ENCODE data around the gene GFY. TPM values are rescaled to one million over a fixed set of nuclear protein-coding genes. Genes with fewer than 3 reads are reported as not detected.

The GFY gene, protein sequence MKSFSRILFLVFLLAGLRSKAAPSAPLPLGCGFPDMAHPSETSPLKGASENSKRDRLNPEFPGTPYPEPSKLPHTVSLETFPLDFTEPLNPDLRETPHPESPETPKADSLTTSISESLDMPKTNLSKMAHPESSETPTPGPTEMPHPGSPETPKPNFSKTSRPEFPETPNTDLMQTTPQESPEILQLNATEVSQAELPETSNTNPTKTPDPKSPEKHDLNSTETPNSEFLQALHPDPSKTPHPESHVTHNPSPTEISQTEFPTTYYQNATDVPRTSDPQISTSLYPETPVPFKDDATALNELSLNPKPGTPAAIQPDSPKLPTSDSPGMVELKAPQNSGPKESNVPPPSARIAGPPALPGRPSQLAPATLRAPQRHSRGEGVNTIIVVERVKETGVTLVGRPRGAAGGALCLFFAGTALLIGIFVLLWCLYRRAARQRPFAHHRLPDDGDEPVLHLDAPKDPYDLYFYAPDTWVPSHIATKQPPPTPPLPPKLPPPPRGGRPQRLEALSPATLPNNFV
- not detected for total RNA-seq

DNA sequence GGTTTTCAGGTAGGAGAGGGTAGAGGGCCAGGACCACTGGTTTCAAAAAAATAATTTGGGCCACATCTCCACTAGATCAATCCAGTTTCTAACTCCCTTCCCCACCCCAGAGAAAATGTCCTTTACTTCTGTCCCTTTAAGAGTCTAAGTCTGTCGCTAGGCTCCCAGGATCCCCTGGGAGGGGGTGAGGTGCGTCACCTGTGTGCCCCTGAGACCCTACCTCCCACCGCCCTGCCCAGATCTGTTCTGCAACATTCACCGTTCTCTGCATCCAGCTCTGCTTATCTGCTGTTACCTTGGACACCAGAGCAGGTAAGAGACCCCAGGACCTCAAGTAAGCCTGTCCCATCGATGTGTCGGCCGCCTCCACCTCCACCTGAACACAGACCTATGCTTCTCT, at the start of gene GFY:
Gene GFY (plus strand): TSS at position 211 of the 400 bp plus-strand sequence. CDS start 1,043 bp downstream, outside the sequence.
- TF ChIP-seq, protein P1, sequence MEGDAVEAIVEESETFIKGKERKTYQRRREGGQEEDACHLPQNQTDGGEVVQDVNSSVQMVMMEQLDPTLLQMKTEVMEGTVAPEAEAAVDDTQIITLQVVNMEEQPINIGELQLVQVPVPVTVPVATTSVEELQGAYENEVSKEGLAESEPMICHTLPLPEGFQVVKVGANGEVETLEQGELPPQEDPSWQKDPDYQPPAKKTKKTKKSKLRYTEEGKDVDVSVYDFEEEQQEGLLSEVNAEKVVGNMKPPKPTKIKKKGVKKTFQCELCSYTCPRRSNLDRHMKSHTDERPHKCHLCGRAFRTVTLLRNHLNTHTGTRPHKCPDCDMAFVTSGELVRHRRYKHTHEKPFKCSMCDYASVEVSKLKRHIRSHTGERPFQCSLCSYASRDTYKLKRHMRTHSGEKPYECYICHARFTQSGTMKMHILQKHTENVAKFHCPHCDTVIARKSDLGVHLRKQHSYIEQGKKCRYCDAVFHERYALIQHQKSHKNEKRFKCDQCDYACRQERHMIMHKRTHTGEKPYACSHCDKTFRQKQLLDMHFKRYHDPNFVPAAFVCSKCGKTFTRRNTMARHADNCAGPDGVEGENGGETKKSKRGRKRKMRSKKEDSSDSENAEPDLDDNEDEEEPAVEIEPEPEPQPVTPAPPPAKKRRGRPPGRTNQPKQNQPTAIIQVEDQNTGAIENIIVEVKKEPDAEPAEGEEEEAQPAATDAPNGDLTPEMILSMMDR (IDR thresholded peaks at IDR 0.05; ENCODE audit: low read depth), result no peak

DNA sequence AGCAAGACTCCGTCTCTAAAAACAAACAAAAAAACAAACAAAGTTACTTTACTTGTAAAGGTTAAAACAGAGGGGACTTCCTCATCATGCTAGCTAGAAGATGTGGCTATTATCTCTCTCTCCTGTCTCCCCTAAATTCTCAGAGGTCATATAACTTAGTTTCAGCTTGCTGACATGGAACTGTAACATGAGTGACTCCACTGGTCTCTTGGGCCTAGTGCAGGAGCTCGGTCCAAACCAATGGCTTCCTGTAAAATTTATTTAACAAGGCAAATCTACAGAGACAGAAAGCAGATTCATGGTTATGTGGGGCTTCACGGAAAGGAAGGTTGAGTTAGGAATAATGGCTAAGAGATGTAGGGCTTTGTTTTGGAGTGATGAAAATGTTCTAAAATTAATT, 46.7 kb upstream of the GFY start:
- TF ChIP-seq, protein P1 (IDR thresholded peaks at IDR 0.05; ENCODE audit: low read depth), result no peak

DNA sequence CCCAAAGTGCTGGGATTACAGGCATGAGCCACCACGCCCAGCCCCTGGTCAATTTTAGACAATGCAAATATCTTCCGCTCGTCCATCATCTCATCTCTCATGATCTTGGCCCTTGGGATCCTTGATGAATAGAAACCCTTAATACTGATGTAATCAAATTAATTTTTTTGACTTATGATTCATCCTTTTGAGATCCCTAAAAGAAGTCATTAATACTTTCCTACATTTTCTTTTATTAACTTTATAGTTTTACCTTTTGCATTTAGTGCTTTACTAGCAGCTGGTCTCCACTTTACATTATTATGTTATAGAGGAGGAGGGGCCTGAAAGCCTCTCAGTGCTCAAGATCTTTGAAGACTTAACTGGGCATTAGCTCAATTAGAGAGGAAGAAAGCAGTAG, 44.8 kb upstream of the GFY start:
- TF ChIP-seq, protein P1 (IDR thresholded peaks at IDR 0.05; ENCODE audit: low read depth), result no peak

- TF ChIP-seq, protein P1 (IDR thresholded peaks at IDR 0.05; ENCODE audit: low read depth), result no peak
These were observed 42.5 kb upstream of the GFY start for GRCh38 chr19:49382639-49383038.

DNA sequence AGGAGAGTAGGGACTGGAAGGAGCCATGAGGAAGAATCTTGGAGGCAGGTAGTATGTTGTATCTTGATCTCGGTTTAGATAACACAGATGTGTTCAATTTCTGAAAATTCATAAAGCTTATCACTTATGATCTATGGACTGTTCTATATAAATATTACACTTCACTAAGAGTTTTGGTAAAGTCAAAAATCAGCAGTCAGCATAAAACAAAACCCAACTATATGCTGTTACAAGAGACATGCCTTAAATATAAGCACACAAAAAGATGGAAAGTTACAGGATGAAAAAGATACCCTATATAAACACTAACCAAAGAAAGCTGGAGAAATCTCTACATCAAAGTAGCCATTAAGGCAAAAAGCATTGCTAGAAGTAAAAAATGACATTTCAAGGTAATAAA, 41.6 kb upstream of the GFY start:
- TF ChIP-seq, protein P1 (IDR thresholded peaks at IDR 0.05; ENCODE audit: low read depth), result no peak

DNA sequence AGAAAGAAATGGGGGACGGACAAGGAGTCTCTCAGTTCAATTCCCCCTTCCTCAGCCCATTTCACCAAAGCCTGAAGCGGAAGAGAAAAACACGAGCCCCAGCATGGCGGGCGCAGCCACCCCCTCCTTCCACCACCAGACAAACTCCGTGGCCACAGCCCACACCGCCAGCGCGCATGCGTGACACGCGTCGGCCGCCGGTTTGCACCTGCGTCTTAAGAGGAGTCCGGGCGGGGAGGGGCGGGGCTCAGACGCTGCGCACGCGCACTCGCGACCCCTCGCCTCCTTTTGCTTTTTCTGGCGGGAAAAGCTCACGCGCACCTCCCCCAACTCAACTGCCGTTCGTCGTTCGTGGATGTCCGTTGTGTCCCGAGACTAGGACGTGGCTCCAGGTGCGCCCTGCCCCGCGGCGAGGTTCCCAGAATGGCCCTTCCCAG, 37.2 kb upstream of the GFY start, which contains the start of gene KASH5:
Gene KASH5 (plus strand): TSS at position 314 of the 437 bp plus-strand sequence. CDS start 2,635 bp downstream, outside the sequence.
- TF ChIP-seq, protein P1 (IDR thresholded peaks at IDR 0.05; ENCODE audit: low read depth), result no peak

GRCh38 chr19:49389406-49389805, 35.8 kb upstream of the GFY start:
- TF ChIP-seq, protein P1 (IDR thresholded peaks at IDR 0.05; ENCODE audit: low read depth), result no peak

Measured in subcutaneous adipose tissue (tissue), 4 donors.